Vagina (tissue), 2 donors: ENCODE results near the gene PDK2.

ENCODE experiments used
- POLR2A ChIP-seq, 2 donors: fragments of 450-650 bp; IDR thresholded peaks; one replicate each; pipeline ENCODE4 v1.6.1; 2017; ENCODE audit warnings: antibody characterized with exemption in 2 of 2, mild to moderate bottlenecking in 2 of 2, moderate library complexity in 2 of 2
- POLR2AphosphoS5 ChIP-seq, 2 donors: sonication (generic); formaldehyde crosslinking; IDR thresholded peaks; one replicate each; pipeline ENCODE4 v1.9.0; 2017; ENCODE audit warnings: antibody characterized with exemption in 2 of 2, mild to moderate bottlenecking in 2 of 2, low read depth in 1 of 2; ENCODE audit not compliant: insufficient read depth in 1 of 2
- TF ChIP-seq, protein P1 (sequence below), 3 experiments: fragments of 450-650 bp in 2 of 3; fragments of 200-600 bp in 1 of 3; sonication (generic) in 1 of 3; IDR thresholded peaks; one replicate each; pipeline ENCODE4 v1.5.1; 2017 to 2019; ENCODE audit warnings: antibody characterized with exemption in 3 of 3, mild to moderate bottlenecking in 2 of 3, moderate library complexity in 2 of 3

DNA sequence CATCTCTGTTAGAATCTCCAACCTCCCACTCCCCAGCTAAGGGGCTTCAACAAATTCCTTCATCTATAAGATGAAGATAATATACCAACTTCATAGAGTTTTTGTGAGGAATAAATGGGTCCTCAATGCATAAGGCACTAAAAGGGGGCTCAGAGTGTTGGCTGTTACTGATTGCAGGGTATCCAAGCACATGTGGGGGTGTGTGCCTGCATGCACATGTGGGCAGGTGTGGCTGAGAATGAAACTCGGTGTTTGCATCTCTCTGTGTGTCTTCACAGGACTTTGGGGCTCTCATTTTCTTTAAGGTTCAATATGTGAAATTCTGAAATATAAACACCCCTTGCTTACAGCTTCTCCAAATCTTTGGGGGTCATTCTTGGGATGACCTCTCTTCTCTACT is 59.5 kb downstream of the PDK2 start:
- TF ChIP-seq, protein P1, sequence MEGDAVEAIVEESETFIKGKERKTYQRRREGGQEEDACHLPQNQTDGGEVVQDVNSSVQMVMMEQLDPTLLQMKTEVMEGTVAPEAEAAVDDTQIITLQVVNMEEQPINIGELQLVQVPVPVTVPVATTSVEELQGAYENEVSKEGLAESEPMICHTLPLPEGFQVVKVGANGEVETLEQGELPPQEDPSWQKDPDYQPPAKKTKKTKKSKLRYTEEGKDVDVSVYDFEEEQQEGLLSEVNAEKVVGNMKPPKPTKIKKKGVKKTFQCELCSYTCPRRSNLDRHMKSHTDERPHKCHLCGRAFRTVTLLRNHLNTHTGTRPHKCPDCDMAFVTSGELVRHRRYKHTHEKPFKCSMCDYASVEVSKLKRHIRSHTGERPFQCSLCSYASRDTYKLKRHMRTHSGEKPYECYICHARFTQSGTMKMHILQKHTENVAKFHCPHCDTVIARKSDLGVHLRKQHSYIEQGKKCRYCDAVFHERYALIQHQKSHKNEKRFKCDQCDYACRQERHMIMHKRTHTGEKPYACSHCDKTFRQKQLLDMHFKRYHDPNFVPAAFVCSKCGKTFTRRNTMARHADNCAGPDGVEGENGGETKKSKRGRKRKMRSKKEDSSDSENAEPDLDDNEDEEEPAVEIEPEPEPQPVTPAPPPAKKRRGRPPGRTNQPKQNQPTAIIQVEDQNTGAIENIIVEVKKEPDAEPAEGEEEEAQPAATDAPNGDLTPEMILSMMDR (IDR thresholded peaks at IDR 0.05): no peak
- no peak for TF ChIP-seq POLR2A (IDR thresholded peaks at IDR 0.05)
- TF ChIP-seq POLR2AphosphoS5 (IDR thresholded peaks at IDR 0.05; ENCODE audit: insufficient read depth in 1 of 2, low read depth in 1 of 2): no peak
